ENCODE data around the gene CCDC148.
A peak's percentile ranks its signal among the peaks of the same experiment; 100 is the strongest.

The CCDC148 gene

DNA sequence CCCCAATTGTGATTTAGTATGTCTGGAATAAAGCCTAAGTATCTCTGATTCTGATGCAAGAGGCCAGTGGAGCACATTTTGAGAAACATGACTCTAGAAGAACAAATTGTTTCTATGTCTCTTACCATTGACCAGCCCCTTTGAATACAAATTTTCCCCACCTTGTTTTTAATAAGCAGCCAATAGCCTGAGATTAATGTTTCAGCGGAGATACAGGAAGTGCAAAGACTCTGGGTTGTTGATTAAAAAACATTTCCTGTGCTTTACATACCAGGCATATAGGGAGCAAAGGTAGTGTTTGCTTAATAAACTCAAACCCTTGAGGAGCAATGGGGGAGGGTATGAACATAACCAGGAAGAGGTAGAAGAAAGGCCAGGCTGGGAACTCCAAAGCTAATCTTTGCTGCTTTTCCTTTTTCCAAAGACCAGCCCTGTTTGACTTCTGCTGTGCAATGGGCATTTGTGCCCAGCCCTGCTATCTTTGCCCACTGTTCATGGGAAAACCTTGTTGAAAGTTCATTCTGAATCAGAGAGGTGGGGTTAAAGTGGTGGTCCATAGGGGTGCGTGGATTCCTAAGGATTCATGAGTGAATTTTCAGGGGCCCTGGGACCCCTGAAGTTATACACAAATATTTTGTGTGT is 325.6 kb downstream of the CCDC148 start:
- FAIRE-seq (peak; percentile 44), DNase-seq (ENCODE audit: low spot score) (peak; percentile 17)

DNA sequence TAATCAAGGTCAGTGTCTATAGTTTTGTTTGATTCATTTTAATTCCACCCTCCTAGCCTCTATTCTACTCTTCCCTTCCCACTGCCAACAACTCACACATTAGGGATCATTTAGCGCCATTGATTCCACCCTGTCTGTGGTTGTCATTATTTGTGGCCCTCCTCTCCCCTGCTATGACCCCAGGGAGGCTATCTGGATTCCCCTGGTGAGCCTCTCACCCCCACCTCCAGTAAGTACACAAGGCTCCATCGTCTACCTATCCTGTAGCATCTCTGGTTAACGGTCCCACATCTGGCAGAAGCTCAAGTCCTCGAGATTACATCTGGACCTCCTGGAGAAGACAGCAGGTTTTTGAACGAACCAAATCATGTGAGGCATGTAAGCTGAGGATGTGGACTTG is 327.5 kb downstream of the CCDC148 start:
- no peak for DNase-seq (ENCODE audit: low spot score)
- FAIRE-seq: no peak

DNA sequence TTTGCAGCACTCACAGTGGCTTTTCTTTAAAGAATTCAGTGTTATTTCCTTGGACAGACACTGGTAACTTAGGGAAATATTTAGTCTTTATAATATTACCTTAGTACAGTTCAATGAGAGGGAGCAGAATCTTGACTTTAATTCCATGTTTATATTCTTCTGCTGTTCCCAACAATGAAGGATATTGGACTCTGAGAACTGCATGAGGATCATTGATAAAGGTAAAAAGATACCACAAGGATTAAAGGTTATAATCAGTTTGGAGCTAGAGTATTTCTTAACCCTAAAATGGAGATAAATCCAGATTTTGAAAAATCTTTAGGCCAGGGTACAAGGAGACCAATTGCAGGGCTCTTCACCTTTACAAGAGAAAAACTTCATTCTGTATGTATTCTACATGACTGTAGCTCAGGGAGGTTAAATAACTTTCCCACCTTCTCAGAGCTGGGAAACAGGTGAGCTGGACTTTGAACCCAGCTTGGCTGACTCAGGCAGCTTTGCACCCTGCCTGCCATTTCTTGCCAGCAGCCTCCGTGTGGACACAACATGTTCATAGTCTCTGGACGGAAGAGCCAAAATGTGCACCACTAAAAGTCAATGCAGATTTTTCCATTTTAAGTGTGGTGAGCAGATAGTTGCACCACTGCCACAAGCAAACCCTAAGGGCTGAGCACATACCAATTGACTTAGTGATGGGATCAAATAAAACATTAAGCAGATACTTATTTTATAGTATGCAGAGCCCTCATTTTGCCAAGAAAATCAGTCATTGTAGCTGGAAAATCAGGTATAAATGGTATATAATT is 328.2 kb downstream of the CCDC148 start:
- FAIRE-seq (no peak), DNase-seq (ENCODE audit: low spot score) (no peak)

DNA sequence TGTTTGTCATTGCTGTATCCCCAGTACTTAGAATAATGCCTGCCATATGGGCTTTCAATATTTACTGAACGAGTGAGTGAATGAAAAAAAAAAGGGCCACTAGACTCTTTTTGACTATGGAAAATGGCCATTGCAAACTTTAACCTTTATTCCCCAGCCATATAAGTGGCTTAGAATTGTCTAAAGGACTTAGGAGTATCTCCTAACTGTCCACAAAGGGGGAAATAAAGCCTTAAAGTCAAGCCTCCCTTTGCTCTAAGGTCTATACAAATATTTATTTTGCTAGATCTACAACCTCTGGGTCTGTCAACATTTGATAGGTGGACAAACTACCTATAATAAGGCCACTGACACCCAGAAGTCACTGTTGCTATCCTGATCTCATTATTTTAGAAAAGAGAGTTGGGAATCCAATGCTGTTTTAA is 329.2 kb downstream of the CCDC148 start:
- DNase-seq (ENCODE audit: low spot score) (no peak), FAIRE-seq (no peak)

DNA sequence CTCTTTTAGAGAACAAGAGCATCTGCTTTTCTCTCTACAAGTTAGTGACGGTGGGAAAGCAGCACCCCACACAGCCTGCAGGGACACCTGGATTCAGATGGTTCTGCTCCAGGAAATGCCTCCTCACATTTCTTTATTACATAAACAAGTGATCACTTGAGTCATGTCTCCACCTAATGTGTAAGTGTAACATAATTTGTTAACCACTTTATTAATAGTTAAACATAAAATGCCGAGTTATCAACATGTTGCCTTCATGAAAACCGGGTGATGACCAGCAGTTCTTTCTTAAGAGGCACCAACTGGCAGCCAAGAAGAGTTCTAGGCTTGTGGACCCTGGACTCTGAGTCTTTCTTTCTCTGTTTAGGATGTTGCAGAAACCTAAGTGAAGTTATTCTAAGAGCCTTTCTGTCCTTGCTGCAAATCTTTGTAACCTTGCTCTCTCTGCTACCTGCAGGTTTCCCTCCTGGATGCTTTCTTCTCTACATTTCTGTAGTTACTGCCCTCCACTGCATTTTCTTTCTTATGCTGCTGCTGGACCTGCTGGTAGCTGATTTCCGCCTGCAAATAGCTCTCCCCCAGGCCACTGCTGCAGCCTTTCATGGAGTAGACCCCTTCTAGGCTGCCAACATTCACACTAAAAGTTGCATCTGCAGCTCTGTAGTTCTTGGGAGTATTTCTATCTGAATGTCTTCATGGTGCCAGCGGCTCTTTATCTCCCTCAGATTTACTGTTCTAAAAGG is 330.6 kb downstream of the CCDC148 start:
- FAIRE-seq: no peak
- DNase-seq (ENCODE audit: low spot score): no peak

DNA sequence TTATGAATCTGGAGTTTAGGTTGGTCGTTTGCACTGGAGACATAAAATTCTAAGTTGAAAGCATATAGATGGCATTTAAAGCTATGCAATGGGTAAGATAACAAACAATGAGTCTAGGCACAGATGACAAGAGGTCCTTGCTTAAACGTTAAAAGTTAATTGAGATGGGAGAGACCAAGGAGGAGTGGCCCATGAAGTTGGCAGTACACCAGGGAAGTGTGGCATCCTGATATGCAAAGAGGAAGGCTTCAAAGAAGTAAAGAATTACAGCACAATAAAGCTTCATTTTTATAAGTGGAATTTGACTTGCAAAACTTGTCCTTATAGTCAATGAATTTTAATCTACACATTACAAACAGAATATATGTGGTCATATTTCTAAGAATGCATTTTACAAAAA is 331.7 kb downstream of the CCDC148 start:
- no peak for DNase-seq (ENCODE audit: low spot score)
- FAIRE-seq: no peak

All from RCC 7860 (cell line).